ENCODE results near the gene JAKMIP1.

Gene JAKMIP1

GRCh38 chr4:6030679-6031078 lies 169.7 kb downstream of the JAKMIP1 start:
- DNase-seq: no peak

- DNase-seq: no peak
Measured at GRCh38 chr4:6029254-6029653, 171.1 kb downstream of the JAKMIP1 start.

- no peak for DNase-seq
Measured at GRCh38 chr4:6028168-6028567, 172.2 kb downstream of the JAKMIP1 start.

GRCh38 chr4:6027392-6027791 lies 173.0 kb downstream of the JAKMIP1 start:
- DNase-seq: no peak

- no peak for DNase-seq
Measured at GRCh38 chr4:6024313-6024960, 175.9 kb downstream of the JAKMIP1 start.

GRCh38 chr4:6023731-6024130 lies 176.6 kb downstream of the JAKMIP1 start:
- DNase-seq: no peak

- no peak for DNase-seq
Measured at GRCh38 chr4:6022607-6023288, 177.6 kb downstream of the JAKMIP1 start.

- no peak for DNase-seq
Measured at GRCh38 chr4:6021831-6022606, 178.3 kb downstream of the JAKMIP1 start.

- DNase-seq: no peak
Measured at GRCh38 chr4:6020613-6021012, 179.7 kb downstream of the JAKMIP1 start.

GRCh38 chr4:6019316-6020263 lies 180.8 kb downstream of the JAKMIP1 start:
- DNase-seq: no peak

GRCh38 chr4:6018331-6018730 lies 182.0 kb downstream of the JAKMIP1 start, which contains the start of gene C4orf50:
C4orf50 (minus strand) TSS chr4:6018431.
- no peak for DNase-seq

- DNase-seq: no peak
Measured at GRCh38 chr4:6017800-6018199, 182.5 kb downstream of the JAKMIP1 start.

- DNase-seq: no peak
Measured at GRCh38 chr4:6017030-6017429, 183.3 kb downstream of the JAKMIP1 start.

- DNase-seq: no peak
Measured at GRCh38 chr4:6013564-6013963, 186.8 kb downstream of the JAKMIP1 start.

GRCh38 chr4:6012200-6012599 lies 188.1 kb downstream of the JAKMIP1 start:
- DNase-seq: no peak

GRCh38 chr4:6011686-6012085 lies 188.7 kb downstream of the JAKMIP1 start:
- DNase-seq: no peak

- no peak for DNase-seq
Measured at GRCh38 chr4:6011271-6011671, 189.1 kb downstream of the JAKMIP1 start.

GRCh38 chr4:6010789-6011188 lies 189.6 kb downstream of the JAKMIP1 start:
- DNase-seq: no peak

GRCh38 chr4:6009452-6009851 lies 190.9 kb downstream of the JAKMIP1 start:
- DNase-seq: no peak

- DNase-seq: no peak
Measured at GRCh38 chr4:6008766-6009385, 191.5 kb downstream of the JAKMIP1 start.

GRCh38 chr4:6008092-6008551 lies 192.2 kb downstream of the JAKMIP1 start:
- DNase-seq: no peak

- no peak for DNase-seq
Measured at GRCh38 chr4:6005175-6005574, 195.2 kb downstream of the JAKMIP1 start.
